Ammon's horn (tissue), 1 donor: ENCODE results near the gene CLK2.
"Not testable (repeated sequence)": the region's sequence is repeated elsewhere in the genome, so short reads cannot be mapped to it uniquely, and the experiment has no call there.

Source experiments
- DNase-seq: peaks from one replicate; pipeline ENCODE4 v3.0.0-alpha.2; 2016; ENCODE audit warnings: low spot score

CLK2 gene

DNA sequence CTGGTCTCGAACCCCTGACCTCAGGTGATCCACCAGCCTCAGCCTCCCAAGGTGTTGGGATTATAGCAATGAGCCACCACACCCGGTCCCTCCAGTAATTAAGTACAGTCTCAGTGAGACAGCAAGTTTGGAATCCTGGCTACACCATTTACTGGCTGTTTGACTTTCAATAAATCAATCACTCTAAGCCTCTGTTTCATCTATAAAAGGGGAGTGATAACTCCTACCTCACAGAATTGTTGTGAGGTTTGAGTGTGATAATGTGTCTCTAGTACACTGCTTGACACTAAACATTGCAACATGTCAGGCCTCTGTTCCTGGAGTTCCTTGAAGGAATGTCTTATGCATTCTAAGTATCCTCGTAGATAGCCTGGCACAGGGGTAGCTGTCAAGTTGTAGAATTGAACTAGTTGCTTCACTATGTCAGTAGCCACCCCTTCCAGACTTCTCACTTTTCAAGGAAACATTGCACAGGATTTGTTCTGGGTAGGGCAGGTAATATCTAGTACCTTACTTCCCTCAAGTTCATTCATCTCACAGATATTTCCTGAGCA is 30.4 kb downstream of the CLK2 start:
- DNase-seq, result no peak

DNA sequence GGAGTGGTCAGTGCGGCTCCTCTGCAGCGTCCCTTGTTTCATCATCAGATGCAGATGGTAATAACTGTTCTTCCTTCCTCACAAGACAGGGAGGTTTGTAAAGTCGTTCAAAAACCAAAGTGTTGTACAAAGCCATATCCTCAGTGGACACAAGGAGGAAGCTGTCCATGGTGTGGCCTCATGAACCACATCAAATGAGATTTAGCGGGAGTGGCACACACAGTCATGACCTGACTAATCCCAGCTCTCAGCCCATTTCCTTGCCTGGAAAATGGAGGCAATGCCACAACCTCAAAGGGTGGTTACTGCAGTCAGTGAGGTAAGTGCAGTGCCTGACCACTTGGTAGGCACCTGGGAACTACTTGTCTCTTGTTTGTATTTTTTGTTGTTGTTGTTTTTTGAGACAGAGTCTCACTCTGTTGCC is 31.5 kb downstream of the CLK2 start:
- DNase-seq, result no peak

DNA sequence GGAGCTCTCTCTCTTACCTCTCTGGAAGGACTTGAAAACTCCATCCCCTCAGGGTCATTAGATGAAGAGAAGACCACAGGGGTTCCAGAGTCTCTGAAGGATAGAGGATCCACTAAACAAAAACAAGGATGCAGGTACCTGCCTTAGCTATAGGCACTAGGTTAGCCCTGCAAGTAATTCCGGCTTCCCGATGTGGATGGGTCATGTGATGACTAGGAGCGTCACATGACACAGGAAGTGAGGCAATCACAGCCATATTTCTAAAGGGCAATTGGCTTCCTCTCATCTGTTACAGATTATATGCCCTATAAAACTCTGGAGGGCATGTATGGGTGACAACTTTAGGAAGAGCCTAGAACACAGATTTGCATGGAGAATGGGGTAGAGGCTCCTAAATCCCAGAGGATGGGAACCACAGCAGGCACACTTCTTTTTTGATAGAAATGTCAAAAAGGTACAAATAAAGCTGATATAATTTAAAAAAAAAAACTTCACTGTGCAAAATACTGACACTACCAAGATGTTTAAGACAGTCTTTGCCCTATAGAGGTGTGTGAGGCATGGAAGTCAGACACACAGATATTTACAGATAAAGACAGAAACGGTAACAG is 32.1 kb downstream of the CLK2 start:
- peak; percentile 93 for DNase-seq

DNA sequence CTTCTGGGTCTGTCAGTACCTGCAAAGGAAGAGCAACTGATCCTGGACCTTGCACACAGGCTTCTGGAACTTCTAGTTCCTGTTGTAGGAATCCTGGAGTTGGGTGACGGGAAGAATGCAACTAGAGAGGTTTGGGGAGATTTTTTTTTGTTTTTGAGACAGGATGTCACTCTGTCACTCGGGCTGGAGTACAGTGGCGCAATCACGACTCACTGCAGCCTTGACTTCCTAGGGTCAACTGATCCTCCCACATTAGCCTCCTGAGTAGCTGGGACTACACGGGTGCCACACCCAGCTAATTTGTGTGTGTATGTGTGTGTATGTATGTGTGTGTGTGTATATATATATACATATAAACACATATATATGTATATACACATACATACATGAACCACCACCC is 36.9 kb downstream of the CLK2 start:
- no peak for DNase-seq

DNA sequence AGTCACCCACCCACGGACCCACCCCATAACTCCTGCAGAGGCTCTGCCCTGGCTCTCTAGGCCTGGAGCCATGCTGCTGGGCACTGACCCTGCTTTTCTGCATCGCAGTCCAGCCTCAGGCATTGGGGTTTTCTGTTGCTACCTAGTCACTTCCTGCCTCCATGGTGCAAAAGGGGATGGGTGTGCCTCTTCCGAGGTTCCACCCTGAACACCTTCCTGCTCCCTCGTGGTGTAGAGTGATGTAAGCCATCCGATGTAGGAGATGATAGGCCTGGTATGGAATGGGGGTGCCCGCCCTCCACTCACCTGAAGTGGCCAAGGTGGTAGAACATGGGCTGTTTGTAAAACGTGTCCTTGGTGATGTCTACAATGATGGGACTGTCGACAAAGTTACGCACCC is 37.9 kb downstream of the CLK2 start:
- not testable (repeated sequence) for DNase-seq

DNA sequence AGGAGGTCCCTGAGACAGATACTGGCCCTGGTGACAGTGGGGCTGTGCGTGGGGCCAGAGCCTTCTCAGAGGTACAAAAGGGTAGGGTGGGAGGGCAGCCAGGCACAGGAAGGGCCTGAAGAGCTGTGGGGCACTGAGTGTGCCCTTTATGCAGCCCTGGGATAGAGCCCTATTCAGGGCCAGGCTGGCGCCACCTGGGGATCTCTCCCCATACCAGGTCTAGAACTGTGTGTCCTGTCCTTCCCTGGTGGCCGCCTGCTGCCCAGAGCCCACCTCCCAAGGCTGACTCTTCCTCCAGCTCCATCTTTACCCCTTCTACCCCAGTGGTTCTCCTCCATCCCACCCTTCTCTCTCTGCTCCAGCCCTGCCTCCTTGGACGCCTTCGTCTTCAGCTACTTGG is 39.8 kb downstream of the CLK2 start:
- not testable (repeated sequence) for DNase-seq

DNA sequence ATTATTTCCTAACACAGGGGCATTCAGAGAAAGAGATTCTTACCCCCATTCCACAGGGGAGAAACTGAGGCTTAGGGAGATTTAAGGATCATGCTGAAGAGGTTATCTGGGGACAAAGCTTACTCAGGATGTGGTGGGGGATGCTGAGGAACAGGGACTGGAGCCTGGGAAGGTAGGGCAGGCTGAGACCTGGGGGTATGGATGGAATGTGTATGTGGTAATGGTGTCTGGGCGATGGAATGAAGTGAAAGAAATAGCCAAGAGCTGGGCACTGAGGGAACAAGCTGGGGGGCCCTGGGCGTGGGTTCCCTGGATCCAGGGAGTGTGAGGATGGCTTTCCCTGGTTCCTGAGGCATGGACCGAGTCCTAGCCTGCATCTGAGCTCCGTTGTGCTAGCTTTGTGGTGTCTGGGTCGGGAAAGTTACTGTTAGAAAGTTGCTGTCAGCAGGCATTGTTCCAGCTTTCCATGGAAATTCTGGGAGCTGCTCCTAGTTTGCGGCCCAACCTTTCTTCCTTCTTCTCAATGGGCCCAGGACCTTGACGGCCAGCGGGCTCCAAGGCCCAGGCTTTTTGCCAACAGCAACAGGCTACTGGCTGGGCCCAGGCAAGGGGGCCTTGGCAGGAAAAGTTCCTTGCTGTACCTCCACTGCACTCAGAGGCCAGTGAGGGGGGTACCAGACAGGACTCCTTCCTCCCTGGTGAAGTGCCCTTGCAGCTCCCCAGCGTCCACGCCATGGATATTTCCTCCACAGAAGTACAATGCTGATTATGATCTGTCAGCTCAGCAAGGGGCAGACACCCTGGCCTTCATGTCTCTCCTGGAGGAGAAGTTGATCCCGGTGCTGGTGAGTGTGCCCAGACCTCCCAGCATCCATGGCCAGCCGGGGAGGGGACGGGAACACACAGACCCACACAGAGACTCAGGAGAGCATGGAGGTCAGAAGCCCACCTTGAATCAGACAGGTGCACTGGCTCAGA is 41.0 kb downstream of the CLK2 start:
- DNase-seq, result peak; percentile 49

DNA sequence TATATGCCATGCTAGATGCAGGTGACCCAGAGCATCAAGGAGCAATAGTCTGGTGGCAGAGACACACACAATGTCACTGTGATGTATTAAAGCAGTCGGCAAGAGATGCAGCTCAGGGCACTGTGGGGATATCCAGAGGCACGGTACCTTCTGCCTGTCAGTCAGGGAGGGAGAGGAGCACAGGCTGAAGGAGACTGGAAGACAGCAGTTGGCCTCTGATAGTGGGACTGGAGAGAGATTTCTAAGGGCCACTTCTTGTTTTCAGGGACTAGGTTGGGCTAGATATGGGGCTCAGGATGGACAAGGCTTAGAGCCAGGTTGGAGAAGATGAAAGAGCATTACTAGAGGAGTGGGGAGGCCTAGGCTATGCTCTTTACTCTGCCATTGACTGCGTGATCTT is 42.0 kb downstream of the CLK2 start:
- not testable (repeated sequence) for DNase-seq

DNA sequence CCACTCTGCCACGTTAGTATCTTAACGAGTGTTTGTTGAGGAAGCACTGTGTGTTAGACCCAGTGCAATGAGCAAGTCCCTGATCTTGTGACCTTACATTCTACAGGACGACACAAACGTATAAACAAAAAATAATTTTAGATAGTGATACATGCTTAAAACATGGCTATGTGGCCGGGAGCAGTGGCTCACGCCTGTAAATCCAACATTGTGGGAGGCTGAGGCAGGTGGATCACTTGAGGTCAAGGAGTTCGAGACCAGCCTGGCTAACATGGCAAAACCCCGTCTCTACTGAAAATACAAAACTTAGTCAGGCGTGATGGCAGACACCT is 45.2 kb downstream of the CLK2 start:
- no peak for DNase-seq

DNA sequence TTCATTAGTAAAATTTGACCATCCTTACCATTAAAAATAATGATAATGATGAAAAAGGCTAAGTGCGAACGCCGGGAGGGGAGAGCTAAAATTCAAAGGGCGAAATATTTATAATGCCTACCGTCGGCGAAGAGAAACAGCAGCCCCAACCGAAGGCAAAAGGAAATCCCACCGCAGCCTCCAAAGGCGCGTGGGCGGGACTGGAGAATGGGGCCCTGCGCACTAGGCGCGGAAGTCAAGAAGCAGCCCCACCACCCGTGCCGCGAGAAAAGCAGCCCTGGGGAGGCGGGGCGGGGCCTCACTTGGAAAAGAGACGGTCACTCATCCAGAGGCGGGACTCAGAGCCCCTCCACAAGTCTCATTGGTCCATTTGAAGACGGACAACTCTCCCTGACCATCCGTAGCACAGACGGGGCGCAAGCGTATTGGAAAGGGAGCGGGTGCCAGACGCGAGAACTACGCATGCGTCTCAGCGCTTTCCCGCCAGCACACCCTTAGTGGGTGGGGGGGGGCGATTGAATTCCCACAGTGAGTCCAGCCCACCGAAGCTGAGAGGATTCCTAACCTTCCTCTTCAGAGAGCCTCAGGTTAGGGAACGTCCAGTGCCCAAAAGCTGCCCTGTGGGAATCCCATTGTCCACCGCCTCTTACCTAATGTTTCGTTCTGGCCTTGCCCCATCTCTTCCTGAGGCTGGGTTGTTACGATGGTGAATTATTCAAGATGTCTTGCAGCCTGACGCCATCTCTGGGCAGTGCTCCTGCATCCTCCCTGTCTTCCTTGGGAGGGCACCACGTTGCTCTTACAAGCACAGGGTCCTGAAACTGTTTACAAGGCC is 45.8 kb downstream of the CLK2 start:
- peak; percentile 98 for DNase-seq

DNA sequence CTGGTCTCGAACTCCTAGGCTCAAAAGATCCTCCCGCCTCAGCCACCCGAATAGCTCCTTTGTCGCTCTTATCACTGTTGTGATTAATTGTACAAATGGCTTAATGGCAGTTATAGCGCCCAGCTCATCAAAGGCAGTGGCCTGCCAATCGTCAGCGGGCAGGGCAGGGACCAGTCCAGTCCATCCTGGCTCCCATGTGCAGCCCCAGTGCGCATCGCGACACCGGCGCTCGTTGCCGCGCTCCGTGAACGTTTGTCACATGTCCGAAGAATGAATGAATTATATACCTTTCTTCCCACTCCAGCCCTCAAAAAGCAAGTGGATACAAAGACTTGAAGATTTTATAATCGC is 46.4 kb downstream of the CLK2 start:
- peak; percentile 64 for DNase-seq

DNA sequence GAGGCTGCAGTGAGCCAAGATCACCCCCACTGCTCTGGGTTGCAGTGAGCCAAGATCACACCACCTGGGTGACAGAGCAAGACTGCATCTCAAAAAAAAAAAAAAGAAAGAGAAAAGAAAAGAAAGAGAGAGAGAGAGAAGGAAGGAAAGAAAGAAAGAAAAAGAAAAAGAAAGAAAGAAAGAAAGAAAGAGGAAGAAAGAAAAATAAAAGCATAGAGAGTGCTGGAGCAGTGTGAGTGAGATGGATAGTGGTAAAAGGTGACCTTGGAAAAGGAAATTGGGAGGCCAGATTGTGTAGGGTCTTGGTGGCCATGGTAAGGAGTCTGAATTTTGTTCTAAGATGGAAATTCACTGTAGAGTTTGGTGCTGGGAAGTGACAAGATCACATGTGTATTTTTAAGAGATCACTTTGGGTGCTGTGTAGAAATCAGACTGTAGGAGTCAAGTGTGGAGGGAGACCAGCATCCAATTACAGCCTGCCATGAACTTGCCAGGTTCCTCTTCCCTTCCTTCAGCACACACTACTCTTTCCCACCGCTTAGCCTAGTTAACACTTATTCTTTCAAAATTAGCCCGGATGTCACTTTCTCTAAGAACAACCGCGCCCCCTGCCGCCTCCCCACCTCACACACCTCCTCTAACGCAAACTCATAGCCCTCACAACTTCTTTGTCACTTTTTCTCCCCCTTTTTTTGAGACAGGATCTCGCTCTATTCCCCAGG is 47.0 kb downstream of the CLK2 start:
- DNase-seq, result peak; percentile 74

DNA sequence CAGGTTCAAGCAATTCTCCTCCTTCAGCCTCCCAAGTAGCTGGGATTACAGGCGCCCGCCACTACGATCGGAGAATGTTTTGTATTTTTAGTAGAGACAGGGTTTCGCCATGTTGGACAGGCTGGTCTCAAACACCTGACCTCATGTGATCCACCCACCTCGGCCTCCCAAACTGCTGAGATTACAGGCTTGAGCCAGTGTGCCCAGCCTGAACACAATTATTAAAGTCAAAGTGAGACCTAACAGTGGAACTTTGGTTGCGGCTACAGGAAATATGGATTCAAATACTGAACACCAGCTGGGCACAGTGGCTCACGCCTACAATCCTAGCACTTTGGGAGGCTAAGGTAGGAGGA is 47.9 kb downstream of the CLK2 start:
- not testable (repeated sequence) for DNase-seq

DNA sequence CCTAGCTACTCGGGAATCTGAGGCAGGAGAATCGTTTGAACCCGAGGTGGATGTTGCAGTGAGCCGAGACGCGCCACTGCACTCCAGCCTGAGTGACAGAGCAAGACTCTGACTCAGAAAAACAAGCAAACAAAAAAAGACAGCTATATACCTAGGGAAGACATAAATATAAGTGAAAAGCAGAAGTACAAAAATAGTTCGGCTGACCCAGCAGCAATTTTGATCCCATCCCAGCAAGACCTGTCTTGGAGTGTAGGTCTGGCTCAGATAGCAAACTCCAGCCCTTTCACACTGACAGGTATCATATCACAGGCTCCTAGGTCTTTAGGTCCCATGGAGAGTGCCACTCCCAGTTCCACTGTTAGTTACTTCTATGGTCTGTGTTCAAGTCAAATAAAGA is 50.3 kb downstream of the CLK2 start:
- DNase-seq, result no peak

DNA sequence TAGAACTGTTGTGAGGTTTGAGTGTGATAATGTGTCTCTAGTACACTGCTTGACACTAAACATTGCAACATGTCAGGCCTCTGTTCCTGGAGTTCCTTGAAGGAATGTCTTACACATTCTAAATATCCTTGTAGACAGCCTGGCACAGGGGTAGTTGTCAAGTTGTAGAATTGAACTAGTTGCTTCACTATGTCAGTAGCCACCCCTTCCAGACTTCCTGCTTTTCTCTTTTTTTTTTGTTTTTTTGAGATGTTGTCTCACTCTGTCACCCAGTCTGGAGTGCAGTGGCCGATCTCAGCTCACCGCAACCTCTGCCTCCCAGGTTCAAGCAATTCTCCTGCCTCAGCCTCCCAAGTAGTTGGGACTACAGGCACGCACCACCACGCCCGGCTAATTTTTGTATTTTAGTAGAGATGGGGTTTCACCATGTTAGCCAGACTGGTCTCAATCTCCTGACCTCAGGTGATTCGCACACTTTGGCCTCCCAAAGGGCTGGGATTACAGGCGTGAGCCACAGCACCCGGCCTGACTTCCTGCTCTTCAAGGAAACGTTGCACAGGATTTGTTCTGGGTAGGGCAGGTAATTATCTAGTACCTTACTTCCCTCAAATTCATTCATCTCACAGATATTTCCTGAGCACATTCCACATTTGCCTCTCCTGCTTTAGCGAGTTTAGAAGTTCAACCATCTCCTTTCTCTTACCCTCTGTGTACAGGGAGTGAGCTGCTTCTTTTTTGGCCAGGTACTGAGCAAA is 52.9 kb downstream of the CLK2 start:
- not testable (repeated sequence) for DNase-seq

DNA sequence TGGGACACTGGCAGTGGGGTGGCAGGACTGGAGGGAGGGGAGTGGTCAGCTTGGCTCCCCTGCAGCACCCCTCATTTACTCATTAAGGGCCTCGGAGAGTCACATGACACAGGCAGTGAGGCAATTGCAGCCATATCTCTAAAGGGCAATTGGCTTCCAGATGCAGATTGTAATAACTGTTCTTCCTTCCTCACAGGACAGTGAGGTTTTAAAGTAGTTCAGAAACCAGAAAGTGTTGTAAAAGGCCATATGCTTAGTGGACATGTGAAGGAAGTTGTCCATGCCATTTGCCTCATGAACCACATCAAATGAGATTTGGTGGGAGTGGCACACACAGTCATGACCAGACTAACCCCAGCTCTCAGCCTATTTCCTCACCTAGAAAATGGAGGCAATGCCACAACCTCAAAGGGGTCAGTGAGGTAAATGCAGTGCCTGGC is 53.7 kb downstream of the CLK2 start:
- DNase-seq, result peak; percentile 73

DNA sequence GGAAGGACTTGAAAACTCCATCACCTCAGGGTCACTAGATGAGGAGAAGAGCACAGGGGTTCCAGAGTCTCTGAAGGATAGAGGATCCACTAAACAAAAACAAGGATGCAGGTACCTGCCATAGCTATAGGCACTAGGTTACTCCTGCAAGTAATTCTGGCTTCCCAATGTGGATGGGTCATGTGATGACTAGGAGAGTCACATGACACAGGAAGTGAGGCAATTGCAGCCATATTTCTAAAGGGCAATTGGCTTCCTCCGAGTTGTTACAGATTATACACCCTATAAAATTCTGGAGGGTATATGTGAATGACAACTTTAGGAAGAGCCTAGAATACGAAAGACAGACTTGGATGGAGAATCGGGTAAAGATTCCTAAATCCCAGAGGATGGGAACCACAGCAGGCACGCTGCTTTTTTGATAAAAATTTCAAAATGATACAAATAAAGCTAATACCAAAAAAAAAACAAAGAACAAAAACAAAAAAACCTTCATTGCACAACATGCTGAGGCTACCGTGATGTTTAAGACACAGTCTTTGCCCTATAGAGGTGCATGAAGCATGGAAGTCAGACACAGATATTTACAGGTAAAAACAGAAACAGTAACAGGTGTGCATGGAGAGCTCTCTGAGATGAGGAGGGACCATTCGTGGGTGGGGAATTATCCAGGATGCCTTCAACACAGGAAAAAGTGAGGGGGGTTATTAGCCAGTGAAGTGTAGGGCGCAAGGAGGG is 54.3 kb downstream of the CLK2 start:
- DNase-seq, result peak; percentile 90

DNA sequence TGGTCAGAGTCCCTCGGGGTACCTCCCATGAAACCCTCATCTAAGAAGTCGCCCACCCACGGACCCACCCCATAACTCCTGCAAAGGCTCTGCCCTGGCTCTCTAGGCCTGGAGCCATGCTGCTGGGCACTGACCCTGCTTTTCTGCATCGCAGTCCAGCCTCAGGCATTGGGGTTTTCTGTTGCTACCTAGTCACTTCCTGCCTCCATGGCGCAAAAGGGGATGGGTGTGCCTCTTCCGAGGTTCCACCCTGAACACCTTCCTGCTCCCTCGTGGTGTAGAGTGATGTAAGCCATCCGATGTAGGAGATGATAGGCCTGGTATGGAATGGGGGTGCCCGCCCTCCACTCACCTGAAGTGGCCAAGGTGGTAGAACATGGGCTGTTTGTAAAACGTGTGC is 58.6 kb downstream of the CLK2 start:
- DNase-seq, result not testable (repeated sequence)
